Measurements from ENCODE around the gene ARHGEF39.
"Not testable (repeated sequence)": the region's sequence is repeated elsewhere in the genome, so short reads cannot be mapped to it uniquely, and the experiment has no call there.

ARHGEF39 gene

DNA sequence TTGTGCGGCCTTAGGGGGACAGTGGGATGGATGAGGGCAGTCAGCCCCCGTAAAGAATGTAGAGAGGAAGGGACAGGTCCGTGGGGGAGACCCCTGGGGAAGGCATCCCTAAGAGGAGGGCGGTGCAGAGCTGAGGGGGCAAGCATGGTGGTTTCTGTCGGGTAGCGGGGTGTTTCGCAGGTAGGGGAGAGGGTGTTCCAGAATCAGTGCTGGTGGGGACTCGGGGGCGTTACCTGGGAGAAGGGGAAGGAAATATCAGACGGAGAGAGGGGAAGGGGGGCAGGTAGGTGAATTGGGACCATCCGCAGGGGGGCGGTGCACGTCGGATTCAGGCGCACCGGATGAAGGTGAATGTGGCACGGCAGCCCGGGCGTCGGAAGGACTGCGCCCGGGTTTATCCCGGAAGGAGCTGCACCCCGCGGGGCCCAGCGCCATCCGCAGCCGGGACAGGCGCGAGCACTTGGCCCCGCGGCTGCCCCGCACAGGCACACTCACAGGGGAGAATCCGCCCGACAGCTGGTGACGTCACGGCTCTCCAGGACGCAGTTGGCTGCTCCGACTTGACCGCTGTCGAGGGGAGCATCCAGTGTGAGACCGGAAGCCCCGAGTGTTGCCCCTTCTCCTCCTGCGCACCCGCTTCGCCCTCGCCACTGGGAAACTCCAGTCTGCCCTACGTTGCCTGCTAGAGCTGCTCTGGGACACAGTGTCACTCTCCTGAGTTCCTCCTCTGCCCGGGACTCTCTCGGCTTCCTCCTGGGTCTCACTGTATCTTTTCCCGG is 48.1 kb downstream of the ARHGEF39 start:
- TF ChIP-seq, protein P1, sequence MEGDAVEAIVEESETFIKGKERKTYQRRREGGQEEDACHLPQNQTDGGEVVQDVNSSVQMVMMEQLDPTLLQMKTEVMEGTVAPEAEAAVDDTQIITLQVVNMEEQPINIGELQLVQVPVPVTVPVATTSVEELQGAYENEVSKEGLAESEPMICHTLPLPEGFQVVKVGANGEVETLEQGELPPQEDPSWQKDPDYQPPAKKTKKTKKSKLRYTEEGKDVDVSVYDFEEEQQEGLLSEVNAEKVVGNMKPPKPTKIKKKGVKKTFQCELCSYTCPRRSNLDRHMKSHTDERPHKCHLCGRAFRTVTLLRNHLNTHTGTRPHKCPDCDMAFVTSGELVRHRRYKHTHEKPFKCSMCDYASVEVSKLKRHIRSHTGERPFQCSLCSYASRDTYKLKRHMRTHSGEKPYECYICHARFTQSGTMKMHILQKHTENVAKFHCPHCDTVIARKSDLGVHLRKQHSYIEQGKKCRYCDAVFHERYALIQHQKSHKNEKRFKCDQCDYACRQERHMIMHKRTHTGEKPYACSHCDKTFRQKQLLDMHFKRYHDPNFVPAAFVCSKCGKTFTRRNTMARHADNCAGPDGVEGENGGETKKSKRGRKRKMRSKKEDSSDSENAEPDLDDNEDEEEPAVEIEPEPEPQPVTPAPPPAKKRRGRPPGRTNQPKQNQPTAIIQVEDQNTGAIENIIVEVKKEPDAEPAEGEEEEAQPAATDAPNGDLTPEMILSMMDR (IDR thresholded peaks at IDR 0.05; ENCODE audit: insufficient read depth, low read length) = no peak
- TF ChIP-seq GABPA (IDR thresholded peaks at IDR 0.05; ENCODE audit: low read depth) (no peak), SPI1 (IDR thresholded peaks at IDR 0.05; ENCODE audit: borderline replicate concordance, low read depth) (no peak), POLR2AphosphoS5 (IDR thresholded peaks at IDR 0.05; ENCODE audit: low read depth) (no peak)
- TF ChIP-seq, protein P2, sequence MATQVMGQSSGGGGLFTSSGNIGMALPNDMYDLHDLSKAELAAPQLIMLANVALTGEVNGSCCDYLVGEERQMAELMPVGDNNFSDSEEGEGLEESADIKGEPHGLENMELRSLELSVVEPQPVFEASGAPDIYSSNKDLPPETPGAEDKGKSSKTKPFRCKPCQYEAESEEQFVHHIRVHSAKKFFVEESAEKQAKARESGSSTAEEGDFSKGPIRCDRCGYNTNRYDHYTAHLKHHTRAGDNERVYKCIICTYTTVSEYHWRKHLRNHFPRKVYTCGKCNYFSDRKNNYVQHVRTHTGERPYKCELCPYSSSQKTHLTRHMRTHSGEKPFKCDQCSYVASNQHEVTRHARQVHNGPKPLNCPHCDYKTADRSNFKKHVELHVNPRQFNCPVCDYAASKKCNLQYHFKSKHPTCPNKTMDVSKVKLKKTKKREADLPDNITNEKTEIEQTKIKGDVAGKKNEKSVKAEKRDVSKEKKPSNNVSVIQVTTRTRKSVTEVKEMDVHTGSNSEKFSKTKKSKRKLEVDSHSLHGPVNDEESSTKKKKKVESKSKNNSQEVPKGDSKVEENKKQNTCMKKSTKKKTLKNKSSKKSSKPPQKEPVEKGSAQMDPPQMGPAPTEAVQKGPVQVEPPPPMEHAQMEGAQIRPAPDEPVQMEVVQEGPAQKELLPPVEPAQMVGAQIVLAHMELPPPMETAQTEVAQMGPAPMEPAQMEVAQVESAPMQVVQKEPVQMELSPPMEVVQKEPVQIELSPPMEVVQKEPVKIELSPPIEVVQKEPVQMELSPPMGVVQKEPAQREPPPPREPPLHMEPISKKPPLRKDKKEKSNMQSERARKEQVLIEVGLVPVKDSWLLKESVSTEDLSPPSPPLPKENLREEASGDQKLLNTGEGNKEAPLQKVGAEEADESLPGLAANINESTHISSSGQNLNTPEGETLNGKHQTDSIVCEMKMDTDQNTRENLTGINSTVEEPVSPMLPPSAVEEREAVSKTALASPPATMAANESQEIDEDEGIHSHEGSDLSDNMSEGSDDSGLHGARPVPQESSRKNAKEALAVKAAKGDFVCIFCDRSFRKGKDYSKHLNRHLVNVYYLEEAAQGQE (IDR thresholded peaks at IDR 0.05; ENCODE audit: insufficient replicate concordance, low read depth) = no peak
- no peaks in the 10 kb centered on the region for H3K27me3 ChIP-seq (ENCODE audit: insufficient read depth, poor library complexity, severe bottlenecking)
- DNase-seq (ENCODE audit: low read depth in 1 of 2, low spot score in 1 of 2) = peak; percentile 41 to 73
- H3K4me3 ChIP-seq (replicated peaks; ENCODE audit: insufficient read depth, low read length) = peak overlapping the region; percentile 38
- H3K27ac ChIP-seq (replicated peaks) = no peak overlapping the region

DNA sequence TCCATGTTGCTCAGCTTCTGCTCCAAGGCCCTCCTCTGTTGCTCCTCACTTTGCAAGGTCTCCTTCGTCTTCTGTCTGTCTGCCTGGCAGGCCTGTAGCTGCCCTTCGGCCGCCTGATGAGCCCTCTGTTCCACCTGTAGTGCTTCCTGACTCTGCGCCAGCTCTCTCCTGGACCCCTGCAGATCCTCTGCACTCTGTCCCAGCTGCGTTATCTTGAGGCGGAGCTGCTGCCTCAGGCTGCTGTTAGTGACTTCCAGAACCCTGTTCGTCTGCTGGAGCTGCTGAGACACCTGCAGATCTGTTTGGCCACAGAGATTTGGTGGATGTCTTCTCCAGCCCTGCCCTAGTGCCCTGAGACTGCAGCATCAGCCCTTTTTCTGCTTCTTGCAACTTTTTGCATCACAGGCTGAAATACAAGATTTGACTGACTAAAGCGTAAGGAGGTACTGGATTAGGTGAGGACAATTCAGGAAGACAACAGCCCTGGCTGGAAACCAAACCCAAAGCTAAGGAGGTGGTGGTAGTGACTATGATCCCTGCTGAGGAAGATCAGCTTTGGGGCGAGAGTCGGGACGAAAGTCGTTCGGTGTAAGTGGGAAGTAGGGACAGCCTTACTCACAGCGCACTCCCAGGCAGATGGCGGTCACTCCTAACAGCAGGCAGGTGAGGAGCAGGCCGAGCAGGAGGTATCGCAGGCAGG is 48.9 kb downstream of the ARHGEF39 start:
- Histone ChIP-seq H3K4me3 (replicated peaks; ENCODE audit: insufficient read depth, low read length) (no peak overlapping the region), H3K27me3 (ENCODE audit: insufficient read depth, poor library complexity, severe bottlenecking) (no peaks in the 10 kb centered on the region)

DNA sequence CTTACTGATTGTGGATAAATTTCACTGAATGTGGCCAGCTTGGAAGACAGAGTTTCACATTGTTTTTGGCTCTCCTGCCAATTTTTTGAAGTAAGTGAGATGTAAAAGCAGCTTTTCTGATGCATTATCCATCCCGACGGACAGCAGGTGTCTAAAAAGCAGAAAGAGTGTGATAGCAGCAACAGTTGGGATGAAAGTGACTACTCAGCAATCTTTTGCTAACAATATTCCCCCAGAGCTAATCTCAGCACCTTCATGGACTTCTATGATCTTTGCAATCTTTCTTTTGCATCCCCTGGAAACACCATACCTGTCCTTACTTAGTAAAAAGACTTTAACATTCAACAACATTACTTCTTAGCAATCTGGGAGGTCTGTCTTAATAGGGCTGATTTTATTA is 52.2 kb downstream of the ARHGEF39 start:
- Histone ChIP-seq H3K4me3 (replicated peaks; ENCODE audit: insufficient read depth, low read length) (no peak overlapping the region), H3K27ac (replicated peaks) (no peak overlapping the region), H3K27me3 (ENCODE audit: insufficient read depth, poor library complexity, severe bottlenecking) (no peaks in the 10 kb centered on the region)
- DNase-seq (ENCODE audit: low read depth in 1 of 2, low spot score in 1 of 2) = no peak
- TF ChIP-seq POLR2AphosphoS5 (IDR thresholded peaks at IDR 0.05; ENCODE audit: low read depth) (no peak), GABPA (IDR thresholded peaks at IDR 0.05; ENCODE audit: low read depth) (no peak), SPI1 (IDR thresholded peaks at IDR 0.05; ENCODE audit: borderline replicate concordance, low read depth) (no peak)
- TF ChIP-seq, protein P2 (IDR thresholded peaks at IDR 0.05; ENCODE audit: insufficient replicate concordance, low read depth) = no peak
- TF ChIP-seq, protein P1 (IDR thresholded peaks at IDR 0.05; ENCODE audit: insufficient read depth, low read length) = no peak

More for the DNA sequence above, 48.9 kb downstream of the ARHGEF39 start:
- TF ChIP-seq POLR2AphosphoS5 (IDR thresholded peaks at IDR 0.05; ENCODE audit: low read depth) (no peak), GABPA (IDR thresholded peaks at IDR 0.05; ENCODE audit: low read depth) (no peak), SPI1 (IDR thresholded peaks at IDR 0.05; ENCODE audit: borderline replicate concordance, low read depth) (no peak)
- TF ChIP-seq, protein P1 (IDR thresholded peaks at IDR 0.05; ENCODE audit: insufficient read depth, low read length) = no peak
- TF ChIP-seq, protein P2 (IDR thresholded peaks at IDR 0.05; ENCODE audit: insufficient replicate concordance, low read depth) = no peak
- H3K27ac ChIP-seq (replicated peaks) = no peak overlapping the region
- DNase-seq (ENCODE audit: low read depth in 1 of 2, low spot score in 1 of 2) = no peak

DNA sequence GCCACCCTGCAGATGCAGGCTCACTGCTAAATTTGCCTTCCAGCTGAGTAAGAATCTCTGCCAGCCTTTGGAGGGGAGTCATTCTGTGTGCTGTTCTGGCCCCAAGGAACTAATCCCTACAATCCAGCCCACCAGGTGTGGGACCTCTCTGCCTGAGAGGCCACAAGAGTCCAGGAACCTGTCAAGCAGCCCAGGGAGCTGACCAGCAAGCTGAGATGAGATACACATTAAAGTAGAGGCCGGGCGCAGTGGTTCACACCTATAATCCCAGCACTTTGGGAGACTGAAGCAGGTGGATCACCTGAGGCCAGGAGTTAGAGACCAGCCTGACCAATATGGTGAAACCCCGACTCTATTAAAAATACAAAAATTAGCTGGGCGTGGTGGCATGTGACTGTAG is 52.9 kb downstream of the ARHGEF39 start:
- not testable (repeated sequence) for H3K4me3 ChIP-seq (replicated peaks; ENCODE audit: insufficient read depth, low read length); DNase-seq (ENCODE audit: low read depth in 1 of 2, low spot score in 1 of 2); H3K27me3 ChIP-seq (ENCODE audit: insufficient read depth, poor library complexity, severe bottlenecking); H3K27ac ChIP-seq (replicated peaks)
